Panc1 (cell line): ENCODE measurements around the gene KRT76. TPM values are rescaled to one million over a fixed set of nuclear protein-coding genes. Genes with fewer than 3 reads are reported as not detected.

Source experiments
- ATAC-seq: fragments of 200-7000 bp; cut with Tn5 transposase; 2 replicates; pipeline ENCODE4 v1.9.1; 2020; ENCODE audit warnings: mild to moderate bottlenecking, moderate library complexity
- BruUV-seq: library from RNA; stranded (reverse); fragments of 400-500 nt; replicated peaks from 2 replicates; lab custom pipeline; 2021; lab: Mats Ljungman, UMichigan
- CTCF ChIA-PET: fragments of 300-600 bp; sonication (Branson Sonifier 250); formaldehyde crosslinking; loops from one replicate; lab custom pipeline; 2022; ENCODE audit warnings: antibody characterized with exemption; lab: Charles Lee
- POLR2A ChIA-PET: fragments of 300-600 bp; sonication (Branson Sonifier 250); formaldehyde crosslinking; loops from one replicate; lab custom pipeline; 2022; ENCODE audit warnings: antibody characterized with exemption; lab: Charles Lee
- DNase-seq: peaks from one replicate; pipeline ENCODE4 v3.0.0-alpha.2; 2010; ENCODE audit warnings: low read depth, low spot score
- H3K27ac ChIP-seq: 2 replicates; pipeline ENCODE4 v1.5.1; 2011; ENCODE audit warnings: mild to moderate bottlenecking, low read length, inconsistent platforms
- H3K27me3 ChIP-seq: fragments of 200-500 bp; sonication (Bioruptor generic); 2 replicates; pipeline ENCODE4 v1.6.0; 2014; ENCODE audit warnings: low read length, inconsistent platforms; ENCODE audit not compliant: control insufficient read depth, insufficient read depth
- H3K36me3 ChIP-seq: fragments of 200-500 bp; sonication (Bioruptor generic); 2 replicates; pipeline ENCODE4 v1.5.1; 2014; ENCODE audit warnings: inconsistent platforms, mild to moderate bottlenecking, low read length, moderate library complexity; ENCODE audit not compliant: control insufficient read depth, insufficient read depth
- H3K4me1 ChIP-seq: 2 replicates; pipeline ENCODE4 v1.5.1; 2011; ENCODE audit warnings: inconsistent platforms, mild to moderate bottlenecking, low read length, moderate library complexity; ENCODE audit not compliant: control insufficient read depth, insufficient read depth
- H3K4me3 ChIP-seq, 2 experiments: 2 replicates each; pipeline ENCODE4 v1.5.1; 2011 to 2012; ENCODE audit warnings: low read depth in 2 of 2, low read length in 2 of 2, mild to moderate bottlenecking in 2 of 2, inconsistent platforms in 1 of 2, moderate library complexity in 1 of 2
- H3K9me3 ChIP-seq: fragments of 200-500 bp; sonication (Bioruptor generic); 2 replicates; pipeline ENCODE4 v1.5.1; 2014; ENCODE audit warnings: low read depth, mild to moderate bottlenecking, inconsistent platforms, low read length, moderate library complexity; ENCODE audit not compliant: control insufficient read depth, insufficient read depth
- CTCF ChIP-seq: fragments of 450-650 bp; IDR thresholded peaks from 2 replicates; pipeline ENCODE4 v1.5.1; 2017; ENCODE audit warnings: mild to moderate bottlenecking
- POLR2AphosphoS5 ChIP-seq: IDR thresholded peaks from 2 replicates; pipeline ENCODE4 v1.6.1; 2012; ENCODE audit warnings: mild to moderate bottlenecking, low read depth, low read length, moderate library complexity
- SIN3A ChIP-seq: IDR thresholded peaks from 2 replicates; pipeline ENCODE4 v1.6.1; 2012; ENCODE audit warnings: low read depth, mild to moderate bottlenecking, low read length, moderate library complexity, borderline replicate concordance; ENCODE audit not compliant: insufficient read depth
- TCF7L2 ChIP-seq: IDR thresholded peaks from 2 replicates; pipeline ENCODE4 v1.6.1; 2011; ENCODE audit warnings: mild to moderate bottlenecking, low read depth, low read length, inconsistent platforms
- in situ Hi-C: cut with HindIII; loops from 2 replicates; pipeline ENCODE4 v1.10.0; 2016; ENCODE audit warnings: low sequenced_read_pairs, low pct_unique_long_range_greater_than_20kb
- intact Hi-C: fragments of 100-400 bp; cut with micrococcal nuclease; formaldehyde crosslinking; loops from one replicate; pipeline ENCODE4 v1.10.0; 2022; ENCODE audit not compliant: unreplicated experiment
- total RNA-seq: library from RNA; stranded (reverse); gene quantifications from one replicate; pipeline ENCODE4 v1.2.1, GENCODE V29; 2021; ENCODE audit not compliant: unreplicated experiment
- TF ChIP-seq, protein P1 (sequence below), 2 experiments: IDR thresholded peaks; 2 replicates each; pipeline ENCODE4 v1.6.1; 2011 to 2012; ENCODE audit warnings: low read depth in 2 of 2, control low read depth in 1 of 2, low read length in 1 of 2, mild to moderate bottlenecking in 1 of 2, moderate library complexity in 1 of 2; ENCODE audit not compliant: insufficient read depth in 1 of 2

Gene KRT76
- total RNA-seq, 1 experiment from 2014 or later, result not detected

DNA sequence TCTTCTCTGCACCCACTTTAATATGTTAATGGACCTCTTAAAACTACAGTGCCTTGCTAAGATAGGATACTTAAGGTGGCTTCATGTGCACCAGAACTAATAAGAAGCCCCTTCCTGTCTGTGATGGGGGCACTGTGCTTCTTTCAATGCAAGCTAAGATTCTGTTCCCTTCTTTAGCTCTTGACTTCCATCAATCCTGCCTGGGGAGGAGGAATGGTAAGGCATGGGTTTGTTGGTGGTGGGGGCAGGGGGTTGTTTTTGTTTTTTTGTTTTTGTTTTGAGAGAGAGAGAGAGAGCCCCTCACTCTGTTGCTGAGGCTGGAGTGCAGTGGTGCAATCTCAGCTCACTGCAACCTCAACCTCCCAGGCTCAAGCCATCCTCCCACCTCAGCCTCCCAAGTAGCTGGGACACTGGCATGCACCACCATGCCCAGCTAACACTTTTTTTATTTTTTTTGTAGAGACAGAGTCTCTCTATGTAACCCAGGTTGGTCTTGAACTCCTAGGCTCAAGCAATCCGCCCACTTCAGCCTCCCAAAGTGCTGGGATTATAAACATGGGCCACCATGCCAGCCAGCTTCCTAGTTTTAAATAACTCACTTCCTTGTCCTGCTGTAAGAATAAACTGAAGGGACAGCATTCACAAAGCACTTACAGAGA, 23.2 kb upstream of the KRT76 start:
- Histone ChIP-seq H3K27ac (no peak overlapping the region), H3K27me3 (no peaks in the 10 kb centered on the region), H3K9me3 (no peaks in the 10 kb centered on the region), H3K36me3 (no peaks in the 10 kb centered on the region), H3K4me1 (peaks cover 9% of the 10 kb centered on the region; the same call in 1 of the 2 replicates), H3K4me3 (no peak overlapping the region)
- in situ Hi-C loops, result no loop called here
- TF ChIP-seq SIN3A, result no peak
- TF ChIP-seq, protein P1, sequence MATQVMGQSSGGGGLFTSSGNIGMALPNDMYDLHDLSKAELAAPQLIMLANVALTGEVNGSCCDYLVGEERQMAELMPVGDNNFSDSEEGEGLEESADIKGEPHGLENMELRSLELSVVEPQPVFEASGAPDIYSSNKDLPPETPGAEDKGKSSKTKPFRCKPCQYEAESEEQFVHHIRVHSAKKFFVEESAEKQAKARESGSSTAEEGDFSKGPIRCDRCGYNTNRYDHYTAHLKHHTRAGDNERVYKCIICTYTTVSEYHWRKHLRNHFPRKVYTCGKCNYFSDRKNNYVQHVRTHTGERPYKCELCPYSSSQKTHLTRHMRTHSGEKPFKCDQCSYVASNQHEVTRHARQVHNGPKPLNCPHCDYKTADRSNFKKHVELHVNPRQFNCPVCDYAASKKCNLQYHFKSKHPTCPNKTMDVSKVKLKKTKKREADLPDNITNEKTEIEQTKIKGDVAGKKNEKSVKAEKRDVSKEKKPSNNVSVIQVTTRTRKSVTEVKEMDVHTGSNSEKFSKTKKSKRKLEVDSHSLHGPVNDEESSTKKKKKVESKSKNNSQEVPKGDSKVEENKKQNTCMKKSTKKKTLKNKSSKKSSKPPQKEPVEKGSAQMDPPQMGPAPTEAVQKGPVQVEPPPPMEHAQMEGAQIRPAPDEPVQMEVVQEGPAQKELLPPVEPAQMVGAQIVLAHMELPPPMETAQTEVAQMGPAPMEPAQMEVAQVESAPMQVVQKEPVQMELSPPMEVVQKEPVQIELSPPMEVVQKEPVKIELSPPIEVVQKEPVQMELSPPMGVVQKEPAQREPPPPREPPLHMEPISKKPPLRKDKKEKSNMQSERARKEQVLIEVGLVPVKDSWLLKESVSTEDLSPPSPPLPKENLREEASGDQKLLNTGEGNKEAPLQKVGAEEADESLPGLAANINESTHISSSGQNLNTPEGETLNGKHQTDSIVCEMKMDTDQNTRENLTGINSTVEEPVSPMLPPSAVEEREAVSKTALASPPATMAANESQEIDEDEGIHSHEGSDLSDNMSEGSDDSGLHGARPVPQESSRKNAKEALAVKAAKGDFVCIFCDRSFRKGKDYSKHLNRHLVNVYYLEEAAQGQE (IDR thresholded peaks at IDR 0.05; ENCODE audit: insufficient read depth in 1 of 2, low read depth in 2 of 2, low read length in 1 of 2), result no peak
- TF ChIP-seq TCF7L2, result no peak
- no TSS peak for BruUV-seq
- intact Hi-C loops, result no loop called here
- DNase-seq (no peak), ATAC-seq (no peak)
- CTCF ChIA-PET, result no interaction called here
- POLR2A ChIA-PET, result no interaction called here

GRCh38 chr12:52799505-52800211, 22.5 kb upstream of the KRT76 start:
- no TSS peak for BruUV-seq
- CTCF ChIA-PET, result no interaction called here
- POLR2A ChIA-PET, result no interaction called here
- Histone ChIP-seq H3K27me3 (no peaks in the 10 kb centered on the region), H3K9me3 (no peaks in the 10 kb centered on the region), H3K27ac (no peak overlapping the region), H3K4me3 (no peak overlapping the region), H3K4me1 (peaks cover 9% of the 10 kb centered on the region; the same call in 1 of the 2 replicates), H3K36me3 (no peaks in the 10 kb centered on the region)
- ATAC-seq (0 out of 2 replicates have a peak, but pooled peaks have one; percentile 13), DNase-seq (no peak)
- no peak for TF ChIP-seq SIN3A
- no peak for TF ChIP-seq POLR2AphosphoS5
- TF ChIP-seq, protein P1 (IDR thresholded peaks at IDR 0.05; ENCODE audit: insufficient read depth in 1 of 2, low read depth in 2 of 2, low read length in 1 of 2), result no peak
- no peak for TF ChIP-seq TCF7L2
- TF ChIP-seq CTCF, result no peak
- in situ Hi-C loops, result no loop called here
- intact Hi-C loops, result no loop called here
